GM12878 (cell line): ENCODE data around the gene MAML3.

Experiments used
- BRCA1 ChIP-seq: IDR thresholded peaks from 2 replicates; pipeline ENCODE4 v1.6.1; 2011; ENCODE audit warnings: low read depth, low read length, improper control_type of control experiment
- FOS ChIP-seq: IDR thresholded peaks from 3 replicates; pipeline ENCODE4 v1.6.1; 2011; ENCODE audit warnings: borderline replicate concordance; ENCODE audit not compliant: insufficient read length; ENCODE audit errors: extremely low read depth
- HDGF ChIP-seq: fragments of 450-650 bp; IDR thresholded peaks from 2 replicates; pipeline ENCODE4 v1.6.1; 2016; ENCODE audit warnings: antibody characterized with exemption
- JUND ChIP-seq: IDR thresholded peaks from 2 replicates; pipeline ENCODE4 v1.6.1; 2012; ENCODE audit warnings: low read depth, mild to moderate bottlenecking, low read length, improper control_type of control experiment, moderate library complexity
- NRF1 ChIP-seq: conservative IDR thresholded peaks from 2 replicates; pipeline ENCODE4 v1.6.1; 2011; ENCODE audit warnings: mild to moderate bottlenecking, low read depth, low read length, improper control_type of control experiment
- PBX3 ChIP-seq: IDR thresholded peaks from 2 replicates; pipeline ENCODE4 v1.6.1; 2011; ENCODE audit warnings: mild to moderate bottlenecking, low read depth, low read length, moderate library complexity; ENCODE audit not compliant: insufficient replicate concordance
- POLR2A ChIP-seq: IDR thresholded peaks from 2 replicates; pipeline ENCODE4 v1.6.1; 2011; ENCODE audit warnings: low read depth, mild to moderate bottlenecking, low read length
- POLR2AphosphoS5 ChIP-seq: IDR thresholded peaks from 2 replicates; pipeline ENCODE4 v1.6.1; 2011; ENCODE audit warnings: mild to moderate bottlenecking, low read length, inconsistent platforms
- RCOR1 ChIP-seq: conservative IDR thresholded peaks from 2 replicates; pipeline ENCODE4 v1.6.1; 2012; ENCODE audit warnings: low read depth, low read length, improper control_type of control experiment
- ZNF274 ChIP-seq: IDR thresholded peaks from one replicate; pipeline ENCODE4 v1.8.0; 2011; ENCODE audit not compliant: insufficient read length, insufficient read depth
- TF ChIP-seq, protein P1 (sequence below), 3 experiments: IDR thresholded peaks in 2 of 3; conservative IDR thresholded peaks in 1 of 3; 2 replicates each; pipeline ENCODE4 v1.5.1; 2011; ENCODE audit warnings: low read depth in 3 of 3, low read length in 3 of 3, mild to moderate bottlenecking in 3 of 3, control low read depth in 2 of 3, moderate library complexity in 2 of 3, inconsistent platforms in 1 of 3, mixed read lengths in 1 of 3; ENCODE audit not compliant: control insufficient read depth in 2 of 3, insufficient read depth in 1 of 3; ENCODE audit errors: extremely low read depth in 1 of 3

DNA sequence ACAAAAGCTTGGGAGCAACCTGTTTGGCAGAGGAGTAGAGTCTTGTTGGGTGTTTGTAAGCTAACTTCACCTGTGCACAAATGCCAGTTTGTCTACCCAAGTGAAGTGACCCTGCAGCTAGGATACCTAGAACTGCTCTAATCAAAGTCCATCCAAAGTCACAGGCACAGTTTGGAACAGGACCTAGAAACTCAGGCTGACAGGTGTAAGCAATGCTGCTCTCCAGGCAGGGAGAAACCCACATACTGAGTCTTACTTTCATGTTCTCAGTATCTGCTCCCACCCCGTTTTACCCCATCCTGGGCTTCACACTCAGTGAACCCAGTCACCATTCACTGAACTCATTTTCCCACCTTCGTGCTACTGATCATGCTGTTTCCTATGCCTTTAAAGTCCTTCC is 40.3 kb downstream of the MAML3 start:
- TF ChIP-seq RCOR1 (no peak), HDGF (no peak), PBX3 (no peak), NRF1 (no peak), JUND (no peak), ZNF274 (no peak), FOS (no peak), POLR2A (no peak), POLR2AphosphoS5 (no peak), BRCA1 (no peak)
- TF ChIP-seq, protein P1, sequence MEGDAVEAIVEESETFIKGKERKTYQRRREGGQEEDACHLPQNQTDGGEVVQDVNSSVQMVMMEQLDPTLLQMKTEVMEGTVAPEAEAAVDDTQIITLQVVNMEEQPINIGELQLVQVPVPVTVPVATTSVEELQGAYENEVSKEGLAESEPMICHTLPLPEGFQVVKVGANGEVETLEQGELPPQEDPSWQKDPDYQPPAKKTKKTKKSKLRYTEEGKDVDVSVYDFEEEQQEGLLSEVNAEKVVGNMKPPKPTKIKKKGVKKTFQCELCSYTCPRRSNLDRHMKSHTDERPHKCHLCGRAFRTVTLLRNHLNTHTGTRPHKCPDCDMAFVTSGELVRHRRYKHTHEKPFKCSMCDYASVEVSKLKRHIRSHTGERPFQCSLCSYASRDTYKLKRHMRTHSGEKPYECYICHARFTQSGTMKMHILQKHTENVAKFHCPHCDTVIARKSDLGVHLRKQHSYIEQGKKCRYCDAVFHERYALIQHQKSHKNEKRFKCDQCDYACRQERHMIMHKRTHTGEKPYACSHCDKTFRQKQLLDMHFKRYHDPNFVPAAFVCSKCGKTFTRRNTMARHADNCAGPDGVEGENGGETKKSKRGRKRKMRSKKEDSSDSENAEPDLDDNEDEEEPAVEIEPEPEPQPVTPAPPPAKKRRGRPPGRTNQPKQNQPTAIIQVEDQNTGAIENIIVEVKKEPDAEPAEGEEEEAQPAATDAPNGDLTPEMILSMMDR (IDR thresholded peaks at IDR 0.05 in 2 of 3, conservative IDR thresholded peaks at IDR 0.05 in 1 of 3; ENCODE audit: control insufficient read depth in 2 of 3, extremely low read depth in 1 of 3, insufficient read depth in 1 of 3, low read depth in 3 of 3, low read length in 3 of 3) = no peak
